GM12875 (cell line): ENCODE results near the gene ROM1.
"Not testable (repeated sequence)": the region's sequence is repeated elsewhere in the genome, so short reads cannot be mapped to it uniquely, and the experiment has no call there.

ENCODE experiments used
- H3K4me3 ChIP-seq: one replicate; pipeline ENCODE4 v1.5.1; 2011; ENCODE audit warnings: low read depth, low read length, control low read depth
- CTCF ChIP-seq: IDR thresholded peaks from 2 replicates; pipeline ENCODE4 v1.5.1; 2011; ENCODE audit warnings: low read depth, mild to moderate bottlenecking, control low read depth, inconsistent platforms, low read length, moderate library complexity, borderline replicate concordance; ENCODE audit not compliant: insufficient read depth

The ROM1 gene

DNA sequence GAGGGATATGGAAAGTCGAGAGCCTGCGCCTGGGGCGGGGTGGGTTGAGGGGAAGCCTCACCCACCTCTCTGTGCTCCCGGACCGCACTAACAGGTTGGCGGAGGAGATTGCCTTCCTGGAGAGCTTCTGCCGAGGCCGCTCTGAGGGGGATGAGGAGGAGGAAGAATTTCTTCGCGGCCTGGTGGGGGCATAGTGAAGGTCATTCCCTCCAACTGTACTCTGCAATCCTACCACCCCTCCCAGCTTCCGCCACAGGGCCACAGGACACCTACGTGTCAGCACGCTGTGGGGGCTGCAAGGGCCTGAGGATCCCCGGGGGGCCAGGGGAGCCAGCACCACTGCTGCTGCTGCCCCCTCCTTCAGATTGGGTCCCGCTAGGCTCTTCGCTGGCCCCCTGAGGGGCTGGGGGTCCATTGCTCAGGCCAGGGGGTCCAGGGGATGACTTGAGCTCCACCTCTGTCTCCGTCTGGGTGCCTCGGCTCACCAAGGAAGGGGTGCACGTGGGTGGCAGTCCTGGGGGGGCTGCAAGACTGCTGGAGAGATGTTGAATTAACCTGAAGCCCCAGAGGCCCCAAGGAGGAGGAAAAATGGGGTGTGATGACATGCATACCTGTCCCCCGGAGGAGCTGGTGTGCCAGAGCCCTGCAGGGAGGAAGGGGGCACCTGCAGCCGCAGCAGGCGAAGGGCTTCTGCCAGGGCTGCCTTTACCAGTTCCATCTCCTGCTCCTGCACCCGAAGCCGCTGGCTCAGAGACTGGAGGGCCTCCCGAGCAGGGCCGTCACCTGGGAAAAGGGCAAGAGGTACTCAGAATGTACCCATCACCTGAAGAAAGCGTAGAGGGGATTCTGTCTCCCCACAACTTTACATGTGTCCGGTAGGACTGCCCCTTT lies 2.0 kb upstream of the ROM1 start:
- TF ChIP-seq CTCF: no peak
- H3K4me3 ChIP-seq: peak overlapping the region; percentile 83

DNA sequence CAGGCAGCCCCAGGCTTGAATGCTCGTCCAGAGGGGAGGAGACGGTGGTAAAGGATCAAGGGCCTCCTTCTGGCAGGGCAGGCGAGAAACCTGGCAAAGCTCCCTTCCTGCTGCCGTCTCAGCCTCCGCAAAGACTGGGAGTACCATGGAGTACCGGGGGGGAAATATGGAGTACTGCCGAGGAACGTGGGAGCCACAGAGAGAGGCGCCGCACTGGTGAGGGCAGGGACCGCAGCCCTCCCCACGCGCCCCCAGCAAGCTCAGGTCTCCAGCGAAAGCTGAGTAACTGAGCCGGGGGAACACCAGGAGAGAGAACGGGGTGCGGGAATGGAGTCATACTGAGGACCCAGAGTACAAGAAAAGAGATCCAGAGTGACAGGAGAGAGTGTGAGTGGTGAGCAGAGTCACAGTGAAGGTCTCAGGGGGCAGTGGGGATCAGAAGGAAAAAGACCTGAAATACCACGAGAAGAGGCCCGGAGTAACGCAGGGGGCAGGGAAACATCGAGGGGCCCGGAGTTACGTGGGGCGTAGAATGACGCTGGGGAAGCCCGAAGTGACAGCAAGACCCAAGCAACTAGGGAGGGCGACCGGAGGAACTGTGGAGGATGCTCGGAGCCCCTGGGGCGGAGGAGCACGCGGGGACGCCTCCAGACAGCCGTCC lies 1.2 kb upstream of the ROM1 start:
- H3K4me3 ChIP-seq: peak overlapping the region; percentile 83
- no peak for TF ChIP-seq CTCF

- no peak overlapping the region for H3K4me3 ChIP-seq
- no peak for TF ChIP-seq CTCF
Measured at GRCh38 chr11:62613291-62613778, 278 bp downstream of the ROM1 start.

DNA sequence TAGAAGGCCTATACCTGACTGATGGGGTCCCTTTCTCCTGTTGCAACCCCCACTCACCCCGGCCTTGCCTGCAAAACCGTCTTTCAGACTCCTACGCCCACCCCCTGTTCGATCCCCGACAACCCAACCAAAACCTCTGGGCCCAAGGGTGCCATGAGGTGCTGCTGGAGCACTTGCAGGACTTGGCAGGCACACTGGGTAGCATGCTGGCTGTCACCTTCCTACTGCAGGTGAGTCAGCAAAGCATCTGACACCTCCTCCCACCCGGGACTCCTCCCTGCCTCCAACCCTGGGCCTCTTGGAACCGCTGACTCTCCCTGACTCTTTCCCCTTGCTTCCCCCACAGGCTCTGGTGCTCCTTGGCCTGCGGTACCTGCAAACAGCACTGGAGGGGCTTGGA lies 1.2 kb downstream of the ROM1 start:
- no peak overlapping the region for H3K4me3 ChIP-seq
- TF ChIP-seq CTCF: no peak

DNA sequence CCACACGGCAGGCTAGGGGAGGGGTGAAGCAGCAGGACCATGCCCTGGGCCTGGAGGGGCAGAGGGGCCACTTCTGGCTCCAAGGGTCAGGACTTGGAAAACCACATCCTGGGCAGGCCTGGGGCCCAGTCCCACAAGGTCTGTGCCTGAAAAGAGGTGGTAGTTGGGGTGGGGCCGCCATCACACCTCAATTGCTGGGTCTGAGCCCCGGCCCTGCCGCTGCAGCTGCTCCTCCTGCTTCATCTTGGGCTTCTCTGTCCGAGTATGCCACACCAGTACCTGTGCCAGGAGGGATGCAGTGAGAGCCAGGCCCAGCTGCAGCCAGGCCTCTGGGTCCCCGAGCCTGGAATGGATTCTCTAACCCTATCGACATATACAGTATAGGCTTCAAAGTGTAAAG lies 2.5 kb downstream of the ROM1 start:
- TF ChIP-seq CTCF: no peak
- H3K4me3 ChIP-seq: no peak overlapping the region

- H3K4me3 ChIP-seq: not testable (repeated sequence)
Measured at GRCh38 chr11:62616957-62617356, 3.9 kb downstream of the ROM1 start.

GRCh38 chr11:62621027-62621566 lies 8.0 kb downstream of the ROM1 start:
- no peak for TF ChIP-seq CTCF
- H3K4me3 ChIP-seq: peak overlapping the region; percentile 90
